ENCODE results near the gene ELAPOR1.
"Not testable (repeated sequence)": the region's sequence is repeated elsewhere in the genome, so short reads cannot be mapped to it uniquely, and the experiment has no call there.

The ELAPOR1 gene

DNA sequence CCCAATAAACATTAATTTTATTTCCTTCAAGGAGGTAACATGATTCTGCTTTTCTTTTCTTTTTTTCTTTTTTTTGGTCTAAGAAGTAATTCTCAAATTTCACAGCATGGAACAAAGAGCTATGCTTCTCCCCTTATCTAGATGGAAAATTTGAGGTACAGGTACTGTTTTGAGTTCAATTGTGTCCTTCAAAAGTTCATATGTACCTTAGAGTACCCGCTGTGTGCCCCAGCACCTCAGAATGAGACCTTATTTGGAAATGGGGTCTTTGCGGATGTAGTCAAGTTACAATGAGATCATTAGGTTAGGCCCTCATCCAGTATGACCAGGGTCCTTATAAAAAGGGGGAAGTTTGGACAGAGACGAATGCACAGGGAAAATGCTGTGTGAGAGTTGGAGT lies 22.0 kb downstream of the ELAPOR1 start:
- ChIA-PET POLR2A (no interaction called here), CTCF (interaction anchor here (1.8 to 3.1 kb wide), 2 partner anchors 20 to 23 kb away, joined by 4 to 22 read pairs; partner anchors contain the start of gene ELAPOR1)
- no peak overlapping the region for H3K4me3 ChIP-seq (ENCODE audit: low read depth, low read length)
- no peak for DNase-seq (ENCODE audit: low read depth, low spot score)
- no peak for TF ChIP-seq CTCF (IDR thresholded peaks at IDR 0.05; ENCODE audit: insufficient read depth, low read length, missing control alignments)

DNA sequence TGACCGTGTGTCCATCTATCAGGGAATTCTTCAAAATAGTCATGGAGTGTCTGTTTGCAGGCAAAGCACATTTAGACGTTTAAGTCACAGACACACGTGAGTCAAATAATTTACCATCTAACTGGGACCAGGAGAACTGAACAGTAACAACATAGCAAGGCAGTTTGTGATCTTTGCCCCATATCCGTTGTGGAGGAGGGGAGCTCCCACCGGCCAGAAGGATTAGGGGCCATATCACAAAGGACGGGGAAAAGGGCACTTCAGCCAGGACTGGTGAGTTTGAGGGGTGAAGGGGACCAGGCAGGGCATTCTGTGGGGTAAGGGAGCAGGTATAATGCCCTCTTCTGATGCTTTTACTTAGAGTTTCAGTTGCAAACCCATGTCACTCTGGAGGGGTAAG lies 22.9 kb downstream of the ELAPOR1 start:
- TF ChIP-seq CTCF (IDR thresholded peaks at IDR 0.05; ENCODE audit: insufficient read depth, low read length, missing control alignments), result no peak
- H3K4me3 ChIP-seq (ENCODE audit: low read depth, low read length), result no peak overlapping the region
- no peak for DNase-seq (ENCODE audit: low read depth, low spot score)
- ChIA-PET POLR2A (no interaction called here), CTCF (interaction anchor here (1.8 kb wide), 1 partner anchor 21 kb away, joined by 4 read pairs; no protein-coding TSS in a partner anchor)

- ChIA-PET CTCF (interaction anchor here (1.5 kb wide), 1 partner anchor 26 kb away, joined by 4 read pairs; a partner anchor contains a TSS), POLR2A (no interaction called here)
- DNase-seq (ENCODE audit: low read depth, low spot score), result no peak
- no peak for TF ChIP-seq CTCF (IDR thresholded peaks at IDR 0.05; ENCODE audit: insufficient read depth, low read length, missing control alignments)
- H3K4me3 ChIP-seq (ENCODE audit: low read depth, low read length), result no peak overlapping the region
Measured at GRCh38 chr1:109137958-109138357, 24.0 kb downstream of the ELAPOR1 start.

GRCh38 chr1:109138358-109138757 lies 24.4 kb downstream of the ELAPOR1 start:
- TF ChIP-seq CTCF (IDR thresholded peaks at IDR 0.05; ENCODE audit: insufficient read depth, low read length, missing control alignments), result no peak
- H3K4me3 ChIP-seq (ENCODE audit: low read depth, low read length), result no peak overlapping the region
- DNase-seq (ENCODE audit: low read depth, low spot score), result no peak
- ChIA-PET POLR2A (no interaction called here), CTCF (interaction anchor here (1.0 to 2.2 kb wide), 3 partner anchors 8 to 101 kb away, joined by 3 to 5 read pairs (median 4); a partner anchor contains a TSS)

GRCh38 chr1:109140392-109140791 lies 26.5 kb downstream of the ELAPOR1 start:
- DNase-seq (ENCODE audit: low read depth, low spot score), result no peak
- H3K4me3 ChIP-seq (ENCODE audit: low read depth, low read length), result no peak overlapping the region
- CTCF ChIA-PET, result interaction anchor here (0.7 to 2.2 kb wide), 4 partner anchors 10 to 27 kb away, joined by 3 to 5 read pairs (median 4); a partner anchor contains a TSS
- POLR2A ChIA-PET, result no interaction called here
- no peak for TF ChIP-seq CTCF (IDR thresholded peaks at IDR 0.05; ENCODE audit: insufficient read depth, low read length, missing control alignments)

DNA sequence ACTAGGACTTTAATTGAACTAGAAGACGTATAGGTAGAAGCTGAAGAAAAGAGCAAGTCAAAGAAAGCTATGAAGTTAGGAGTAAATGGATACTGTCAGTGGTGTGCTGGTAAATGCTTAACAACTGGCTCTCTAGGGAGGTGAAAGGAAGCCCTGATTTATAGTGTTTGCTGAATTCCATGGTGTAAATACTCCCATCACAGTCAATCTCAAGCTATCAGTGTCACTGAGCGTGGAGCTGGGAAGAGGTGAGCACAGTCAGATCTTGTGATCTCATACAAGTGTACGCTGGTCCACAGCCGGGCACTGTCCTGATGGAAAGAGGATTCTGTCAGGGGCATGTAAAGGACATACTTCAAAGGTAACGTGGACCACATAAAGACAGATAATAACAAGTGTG lies 28.3 kb downstream of the ELAPOR1 start:
- POLR2A ChIA-PET, result no interaction called here
- no peak overlapping the region for H3K4me3 ChIP-seq (ENCODE audit: low read depth, low read length)
- CTCF ChIA-PET, result interaction anchor here (0.6 to 1.7 kb wide), 6 partner anchors 12 to 52 kb away, joined by 3 to 4 read pairs (median 3); no protein-coding TSS in a partner anchor
- no peak for TF ChIP-seq CTCF (IDR thresholded peaks at IDR 0.05; ENCODE audit: insufficient read depth, low read length, missing control alignments)
- DNase-seq (ENCODE audit: low read depth, low spot score), result no peak

- CTCF ChIA-PET, result interaction anchor here (1.3 to 1.7 kb wide), 3 partner anchors 12 to 30 kb away, joined by 3 to 4 read pairs (median 3); no protein-coding TSS in a partner anchor
- POLR2A ChIA-PET, result not testable (repeated sequence)
Measured at GRCh38 chr1:109142725-109143124, 28.8 kb downstream of the ELAPOR1 start.

More at GRCh38 chr1:109142725-109143124, 28.8 kb downstream of the ELAPOR1 start:
- H3K4me3 ChIP-seq (ENCODE audit: low read depth, low read length); DNase-seq (ENCODE audit: low read depth, low spot score): not testable (repeated sequence)
